HL-60/S4 (cell line): ENCODE data around the gene GPX6.
"Not testable (repeated sequence)": the region's sequence is repeated elsewhere in the genome, so short reads cannot be mapped to it uniquely, and the experiment has no call there.

Source experiments
- in situ Hi-C: fragments of 300-500 bp; cut with MboI; formaldehyde crosslinking; loops from 2 replicates; pipeline ENCODE4 v1.14.3; 2022; ENCODE audit warnings: low sequenced_read_pairs

Gene GPX6

DNA sequence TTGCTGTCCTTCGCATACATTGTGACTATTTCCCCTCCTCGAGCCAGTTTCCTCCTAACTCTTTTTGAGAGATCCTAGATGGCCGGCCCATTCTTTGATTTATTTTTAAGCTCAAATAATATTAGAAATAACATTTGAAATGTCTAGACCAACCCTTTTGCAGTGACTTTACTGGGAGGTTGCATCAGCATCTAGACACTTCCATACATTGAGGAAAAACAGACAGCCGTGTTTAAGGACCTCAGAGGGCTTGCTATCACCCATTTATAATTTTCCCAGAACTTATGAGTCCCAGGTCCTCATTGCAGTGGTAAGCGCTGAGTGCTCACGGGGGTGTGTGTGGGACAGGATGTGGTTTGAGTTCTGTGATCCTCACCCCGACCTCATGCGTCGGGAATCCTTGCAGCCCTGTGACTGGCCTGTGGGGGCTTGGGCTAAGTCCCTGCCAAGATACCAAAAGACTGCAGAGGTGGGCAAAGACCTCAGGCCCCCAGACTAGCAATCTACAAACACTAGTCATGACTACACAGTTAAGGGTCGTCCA is 10.0 kb upstream of the GPX6 start, which contains the start of gene GPX5:
TSS of gene GPX5 (plus strand) at position 386 of the 544 bp plus-strand sequence. CDS start at position 519, 133 bp downstream.
- in situ Hi-C loops = no loop called here

DNA sequence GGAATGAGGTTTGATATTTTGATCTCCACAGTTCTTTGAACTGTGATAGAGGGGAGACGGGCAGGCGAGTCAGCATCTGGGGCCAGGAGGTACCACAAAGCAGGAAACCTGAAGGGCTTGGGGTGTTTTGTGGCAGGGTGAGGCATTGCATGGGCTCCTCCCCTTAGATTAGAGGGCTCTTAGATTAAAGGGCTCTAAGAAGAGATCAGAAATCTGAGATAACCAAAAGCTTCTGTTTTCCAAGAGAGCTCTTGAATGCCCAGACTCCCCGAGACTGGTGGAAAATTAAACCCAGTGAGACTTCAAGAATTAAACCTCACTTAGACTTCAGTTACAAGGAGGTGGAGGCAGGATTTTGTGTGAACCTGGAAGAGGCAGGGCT is 7.6 kb upstream of the GPX6 start:
- in situ Hi-C loops = no loop called here

DNA sequence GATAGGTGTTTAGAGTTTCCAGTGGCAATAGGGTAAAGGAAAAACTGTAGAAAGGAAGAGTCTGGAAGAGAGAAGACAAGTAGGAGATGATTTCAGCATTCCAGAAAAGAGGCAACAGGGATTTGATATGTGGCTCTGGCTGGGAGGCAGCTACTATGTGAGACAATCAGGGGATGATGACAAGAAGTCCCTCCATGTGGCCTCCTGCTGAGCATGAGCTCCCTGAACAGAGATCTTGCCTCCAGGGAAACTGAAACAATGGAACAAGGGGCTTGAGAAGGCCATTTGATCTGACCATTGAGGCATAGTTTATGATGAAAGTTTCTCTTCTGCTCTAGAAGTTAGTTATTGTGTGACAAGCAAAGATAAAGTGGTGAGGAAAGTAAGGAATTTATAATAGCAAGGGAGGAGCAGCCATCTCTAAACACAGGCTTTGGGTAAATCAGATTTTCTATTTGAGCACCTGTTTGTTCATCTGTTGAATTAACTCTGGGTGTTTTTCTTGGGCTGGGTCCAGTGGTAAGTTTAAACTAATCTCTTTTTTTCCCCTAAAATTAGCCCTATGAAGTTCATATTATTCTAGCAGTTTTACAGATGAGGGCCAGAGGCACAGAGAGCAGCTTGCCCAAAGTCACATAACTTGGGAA is 7.1 kb upstream of the GPX6 start:
- in situ Hi-C loops = no loop called here

DNA sequence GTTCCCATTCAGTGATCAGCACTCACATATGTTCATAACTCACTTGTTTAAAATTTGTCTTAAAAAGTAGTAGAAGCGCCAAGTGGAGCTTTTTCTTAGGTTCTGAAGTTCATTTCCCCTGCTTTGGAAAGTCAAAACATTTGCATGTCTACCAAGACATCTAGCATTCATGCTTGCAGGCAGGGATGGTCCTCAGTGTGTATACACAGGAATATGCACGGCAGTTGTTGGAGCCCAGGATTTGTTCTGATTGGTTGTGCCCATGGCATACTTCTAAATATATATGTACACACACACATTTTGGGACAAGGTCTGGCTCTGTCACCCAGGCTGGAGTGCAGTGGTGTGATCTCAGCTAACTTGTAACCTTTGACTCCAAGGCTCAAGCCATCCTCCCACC is 2.4 kb upstream of the GPX6 start:
- in situ Hi-C loops = no loop called here

DNA sequence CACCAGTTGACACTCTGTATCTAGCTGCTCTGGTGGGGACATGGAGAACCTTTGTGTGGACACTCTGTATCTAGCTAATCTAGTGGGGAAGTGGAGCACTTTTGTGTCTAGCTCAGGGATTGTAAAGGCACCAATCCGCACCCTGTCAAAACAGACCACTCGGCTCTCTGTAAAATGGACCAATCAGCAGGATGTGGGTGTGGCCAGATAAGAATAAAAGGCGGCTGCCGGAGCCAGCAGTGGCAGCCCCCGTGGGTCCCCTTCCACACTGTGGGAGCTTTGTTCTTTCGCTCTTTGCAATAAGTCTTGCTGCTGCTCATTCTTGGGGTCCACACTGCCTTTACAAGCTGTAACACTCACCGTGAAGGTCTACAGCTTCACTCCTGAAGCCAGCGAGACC is 3.2 kb downstream of the GPX6 start:
- in situ Hi-C loops = not testable (repeated sequence)

DNA sequence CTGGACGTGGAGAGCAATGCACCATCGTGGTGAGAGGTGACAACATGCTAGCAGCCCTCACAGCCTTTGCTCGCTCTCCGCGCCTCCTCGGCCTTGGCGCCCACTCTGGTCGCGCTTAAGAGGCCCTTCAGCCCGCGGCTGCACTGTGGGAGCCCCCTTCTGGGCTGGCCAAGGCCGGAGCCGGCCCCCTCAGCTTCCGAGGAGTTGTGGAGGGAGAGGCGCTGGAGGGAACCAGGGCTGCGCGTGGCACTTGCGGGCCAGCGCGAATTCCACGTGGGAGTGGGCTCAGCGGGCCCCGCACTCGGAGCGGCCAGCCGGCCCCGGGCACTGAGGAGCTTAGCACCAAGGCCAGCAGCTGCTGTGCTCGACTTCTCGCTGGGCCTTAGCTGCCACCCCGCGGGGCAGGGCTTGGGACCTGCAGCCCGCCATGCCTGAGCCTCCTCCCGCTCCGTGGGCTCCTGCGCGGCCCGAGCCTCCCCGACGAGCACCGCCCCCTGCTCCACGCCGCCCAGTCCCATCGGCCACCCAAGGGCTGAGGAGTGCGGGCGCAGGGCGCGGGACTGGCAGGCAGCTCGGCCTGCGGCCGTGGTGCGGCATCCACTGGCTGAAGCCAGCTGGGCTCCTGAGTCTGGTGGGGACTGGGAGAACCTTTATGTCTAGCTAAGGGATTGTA is 3.8 kb downstream of the GPX6 start:
- in situ Hi-C loops = no loop called here

DNA sequence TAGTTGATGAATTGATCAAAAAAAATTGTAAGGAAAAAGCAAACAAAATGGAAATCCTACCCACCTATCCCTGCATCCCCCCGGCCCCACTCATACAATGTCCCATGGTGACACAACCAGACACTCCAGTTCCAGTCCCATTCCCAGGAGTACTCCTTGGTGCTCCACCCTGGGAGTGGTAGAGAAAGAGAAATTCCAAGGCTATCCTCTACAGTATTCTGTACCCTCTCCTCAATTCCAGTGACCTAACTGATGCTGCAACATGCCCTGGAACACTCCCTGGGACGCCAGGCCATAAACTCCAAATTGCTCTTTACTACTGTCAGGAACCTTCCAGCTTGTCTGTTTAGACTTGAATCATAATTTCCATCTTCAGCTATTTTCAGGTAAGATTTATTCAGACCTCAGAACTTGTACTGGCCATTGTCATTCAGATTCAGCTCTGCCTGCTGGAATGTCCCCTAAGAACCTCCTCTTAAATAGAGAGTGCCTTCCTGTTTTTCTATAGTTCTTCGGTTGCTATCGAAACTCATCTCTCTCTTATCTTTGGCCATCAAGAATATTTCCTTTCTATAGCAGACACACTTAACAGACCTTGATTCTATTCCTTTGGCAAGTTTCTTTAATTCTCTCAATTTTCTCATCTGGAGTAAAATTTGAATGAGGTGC is 8.7 kb downstream of the GPX6 start:
- in situ Hi-C loops = no loop called here

DNA sequence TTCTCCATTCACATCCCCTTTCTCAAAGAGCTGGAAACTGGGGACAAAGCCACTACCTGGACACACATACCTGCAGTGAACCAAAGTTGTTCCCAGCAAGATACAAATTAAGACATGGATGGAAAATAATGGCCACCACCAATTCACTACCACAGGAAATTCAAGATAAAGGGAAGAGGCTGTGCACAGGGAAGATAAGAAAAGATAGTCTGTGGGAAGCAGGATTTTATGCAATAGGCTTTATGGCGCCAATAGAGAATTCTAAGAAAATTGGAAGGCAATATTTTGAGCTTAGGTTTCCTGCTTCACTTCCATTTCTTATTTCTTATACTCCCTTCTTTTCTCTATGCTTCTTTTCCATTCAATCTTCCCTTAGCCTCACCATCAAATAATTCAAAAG is 9.9 kb downstream of the GPX6 start:
- in situ Hi-C loops = no loop called here

DNA sequence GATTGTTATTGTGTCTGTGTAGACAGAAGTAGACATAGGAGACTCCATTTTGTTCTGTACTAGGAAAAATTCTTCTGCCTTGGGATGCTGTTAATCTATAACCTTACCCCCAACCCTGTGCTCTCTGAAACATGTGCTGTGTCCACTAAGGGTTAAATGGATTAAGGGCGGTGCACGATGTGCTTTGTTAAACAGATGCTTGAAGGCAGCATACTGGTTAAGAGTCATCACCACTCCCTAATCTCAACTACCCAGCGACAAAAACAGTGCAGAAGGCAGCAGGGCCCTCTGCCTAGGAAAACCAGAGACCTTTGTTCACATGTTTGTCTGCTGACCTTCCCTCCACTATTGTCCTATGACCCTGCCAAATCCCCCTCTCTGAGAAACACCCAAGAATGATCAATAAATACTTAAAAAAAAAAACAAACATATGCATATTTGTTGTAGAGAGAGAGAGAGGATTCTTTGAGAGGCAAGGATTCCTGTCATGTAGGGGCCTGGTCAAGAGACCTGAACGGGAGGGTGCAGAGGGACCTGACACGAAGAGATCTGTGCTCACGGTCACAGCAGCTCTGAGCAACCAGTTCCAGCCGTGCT is 12.8 kb downstream of the GPX6 start:
- in situ Hi-C loops = not testable (repeated sequence)

DNA sequence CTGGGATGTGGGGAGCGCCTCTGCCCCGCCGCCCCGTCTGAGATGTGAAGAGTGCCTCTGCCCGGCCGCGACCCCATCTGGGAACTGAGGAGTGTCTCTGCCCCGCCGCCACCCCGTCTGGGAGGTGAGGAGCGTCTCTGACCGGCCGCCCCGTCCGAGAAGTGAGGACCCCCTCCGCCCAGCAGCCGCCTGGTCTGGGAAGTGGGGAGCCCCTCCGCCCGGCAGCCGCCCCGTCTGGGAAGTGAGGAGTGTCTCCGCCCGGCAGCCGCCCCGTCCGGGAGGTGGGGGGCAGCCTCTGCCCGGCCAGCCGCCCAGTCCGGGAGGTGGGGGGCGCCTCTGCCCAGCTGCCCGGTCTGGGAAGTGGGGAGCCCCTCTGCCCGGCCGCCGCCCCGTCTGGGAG is 13.5 kb downstream of the GPX6 start:
- in situ Hi-C loops = not testable (repeated sequence)

DNA sequence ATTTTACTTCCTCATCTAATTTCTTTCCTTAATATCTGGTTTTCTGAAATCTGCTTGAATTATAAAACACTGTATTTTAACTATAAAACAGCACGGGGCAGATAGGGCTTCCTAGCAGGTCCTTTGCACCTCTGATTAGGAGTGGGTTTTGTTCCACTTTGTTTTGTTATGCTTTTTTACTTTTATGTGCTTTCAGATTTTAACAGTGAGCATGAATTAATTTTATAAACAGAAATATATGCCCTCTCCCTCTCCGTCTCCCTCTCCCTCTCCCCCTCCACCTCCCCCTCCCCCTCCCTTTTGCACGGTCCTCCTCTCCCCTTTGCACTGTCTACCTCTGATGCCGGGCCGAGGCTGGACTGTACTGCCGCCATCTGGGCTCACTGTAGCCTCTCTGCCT is 14.3 kb downstream of the GPX6 start:
- in situ Hi-C loops = no loop called here

DNA sequence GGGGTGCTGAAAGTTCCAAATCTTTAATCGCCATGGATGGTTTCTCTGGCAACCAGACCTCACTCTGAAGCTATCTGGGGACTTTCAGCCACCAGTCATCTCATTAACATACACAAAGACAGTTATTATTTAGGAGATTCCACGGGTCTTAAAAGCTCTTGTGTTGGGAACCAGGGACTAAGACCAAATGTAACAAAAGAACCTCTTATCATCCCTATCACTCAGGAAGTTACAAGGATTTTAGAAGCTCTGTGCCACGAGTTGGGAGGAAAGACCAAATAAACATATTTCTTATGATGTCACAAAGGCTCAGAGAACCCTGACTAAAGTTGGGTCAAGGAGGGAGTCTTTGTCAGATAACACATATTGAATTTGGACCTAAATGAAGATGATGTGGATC is 17.7 kb downstream of the GPX6 start:
- in situ Hi-C loops = no loop called here

DNA sequence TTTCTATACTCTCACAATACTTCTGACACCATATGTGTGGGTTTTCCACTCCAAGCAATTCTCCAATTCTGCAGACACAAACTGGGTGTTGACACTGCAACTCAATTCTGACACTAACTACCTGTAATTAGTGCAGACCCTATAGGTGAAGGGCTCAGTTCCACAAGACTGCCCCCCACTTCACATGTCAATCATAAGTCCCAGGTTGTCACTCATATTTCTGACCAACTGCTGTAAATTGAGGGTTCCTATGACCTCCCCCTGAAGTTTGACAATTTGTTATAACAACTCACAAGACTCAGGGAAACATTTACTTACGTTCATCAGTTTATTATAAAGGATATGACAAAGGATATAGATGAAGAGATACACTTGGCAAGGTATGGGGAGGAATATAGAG is 18.3 kb downstream of the GPX6 start:
- in situ Hi-C loops = no loop called here

DNA sequence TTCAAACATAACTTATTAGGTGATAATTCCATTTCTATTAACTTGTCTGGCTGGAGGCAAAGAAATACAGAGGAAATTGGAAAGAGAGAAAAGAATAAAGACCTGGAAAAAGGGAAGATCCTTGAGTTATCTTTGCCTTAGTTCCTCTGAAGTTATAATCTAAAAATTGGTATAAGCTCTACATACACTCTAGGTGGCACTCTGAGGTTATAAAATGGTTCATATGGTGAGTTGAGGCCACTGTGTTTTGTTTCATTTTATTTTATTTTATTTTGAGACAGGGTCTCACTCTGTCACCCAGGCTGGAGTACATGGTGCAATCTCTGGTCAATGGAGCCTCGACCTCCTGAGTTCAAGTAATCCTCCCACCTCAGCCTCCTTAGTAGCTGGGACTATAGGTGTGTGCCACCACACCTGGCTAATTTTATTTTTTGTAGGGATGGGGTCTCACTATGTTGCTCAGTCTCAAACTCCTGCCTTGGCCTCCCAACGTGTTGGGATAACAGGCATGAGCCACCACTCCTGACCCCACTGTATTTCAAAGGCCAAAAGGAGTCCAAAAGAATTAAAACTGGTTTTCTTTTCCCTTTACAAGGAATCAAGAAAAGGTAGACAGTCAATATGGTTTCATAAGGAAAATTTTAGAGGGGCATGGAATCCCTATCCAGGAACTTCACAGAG is 19.4 kb downstream of the GPX6 start:
- in situ Hi-C loops = no loop called here

DNA sequence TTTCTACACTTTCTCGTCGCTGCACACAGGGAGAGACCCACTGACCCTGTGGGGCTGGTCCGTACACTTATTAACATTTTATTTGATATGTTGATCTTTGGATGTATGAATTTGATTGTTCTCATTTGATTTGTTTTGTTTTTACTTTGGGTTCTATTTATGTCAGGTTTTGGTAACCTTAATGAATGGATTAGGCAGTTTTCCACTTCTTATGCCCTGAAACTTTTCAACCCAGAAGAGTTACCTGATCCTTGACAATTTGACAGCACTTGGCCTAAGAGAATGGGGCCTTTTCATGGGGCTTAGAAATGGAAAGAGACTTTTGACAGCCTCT is 23.6 kb downstream of the GPX6 start:
- in situ Hi-C loops = no loop called here

DNA sequence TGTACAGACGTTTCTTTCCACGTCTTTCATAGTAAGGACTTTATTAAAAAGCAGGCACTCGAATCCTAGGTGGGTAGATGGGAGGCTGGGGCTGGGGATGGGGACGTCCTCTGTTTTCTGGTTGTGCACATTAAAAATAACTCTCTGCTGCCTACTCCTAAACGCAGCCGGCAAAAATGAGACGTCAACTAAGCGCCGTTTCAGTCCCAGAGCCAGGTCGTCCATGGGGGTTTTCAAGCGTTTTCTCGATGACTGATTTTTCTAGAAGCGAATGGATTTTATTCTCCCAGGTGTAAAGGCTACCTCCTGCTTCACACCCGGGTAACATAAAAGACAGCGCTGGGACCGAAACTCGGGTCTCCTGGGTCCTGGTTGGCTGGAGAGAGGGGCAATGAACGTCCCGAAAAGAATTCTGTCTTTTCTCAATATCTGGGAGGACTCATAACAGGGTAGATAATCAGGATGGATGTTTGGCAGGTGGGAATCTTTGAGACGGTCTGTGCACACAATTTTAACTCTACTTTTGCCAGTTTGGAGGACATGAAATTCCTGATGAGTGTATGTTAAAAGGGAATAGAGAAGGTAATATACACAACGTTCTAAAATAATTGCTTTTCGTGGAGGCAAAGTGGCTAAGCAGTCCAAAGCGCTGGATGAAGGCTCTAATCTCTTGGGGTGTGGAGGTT is 25.2 kb downstream of the GPX6 start:
- in situ Hi-C loops = no loop called here

DNA sequence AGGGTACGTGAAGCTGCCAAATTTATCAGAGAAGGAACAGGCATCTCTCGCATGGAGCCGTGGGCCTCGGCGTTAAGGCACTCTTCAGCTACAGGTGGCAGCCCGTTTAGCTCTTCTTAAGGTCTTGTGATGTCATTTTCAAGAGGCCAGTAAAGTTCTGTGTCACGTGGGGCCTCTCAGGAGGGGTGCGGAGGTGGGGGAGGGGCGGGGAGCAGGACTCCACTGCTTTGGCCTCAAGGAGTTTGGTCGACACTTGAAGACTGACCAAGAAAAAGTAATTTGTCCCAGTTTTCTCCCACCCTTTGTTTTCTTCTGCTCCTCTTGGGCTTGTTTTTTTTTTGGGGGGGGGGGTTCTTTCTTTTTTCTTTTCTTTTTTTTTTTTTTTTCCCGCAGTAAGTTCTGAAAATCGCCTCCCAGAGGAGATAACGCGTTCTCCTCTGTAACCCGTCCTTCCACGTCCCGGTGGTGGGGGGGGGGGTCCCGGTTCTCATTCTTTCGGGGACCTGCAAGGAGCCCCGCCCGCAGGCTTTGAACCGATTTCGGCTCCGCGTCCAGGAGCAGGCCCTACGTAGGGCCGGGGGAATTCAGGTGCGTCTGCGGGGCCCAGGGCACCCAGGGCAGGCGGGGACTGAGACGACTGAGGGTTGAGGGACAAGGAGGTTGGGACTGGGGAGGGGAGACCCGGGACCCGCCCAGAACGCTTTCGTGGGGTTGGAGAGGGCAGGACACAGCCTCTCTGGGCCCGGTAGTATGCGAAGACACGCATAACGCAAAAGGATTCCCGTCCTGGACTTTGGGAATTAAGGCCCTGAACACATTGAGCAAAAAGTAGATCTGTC is 26.0 kb downstream of the GPX6 start:
- in situ Hi-C loops = no loop called here

DNA sequence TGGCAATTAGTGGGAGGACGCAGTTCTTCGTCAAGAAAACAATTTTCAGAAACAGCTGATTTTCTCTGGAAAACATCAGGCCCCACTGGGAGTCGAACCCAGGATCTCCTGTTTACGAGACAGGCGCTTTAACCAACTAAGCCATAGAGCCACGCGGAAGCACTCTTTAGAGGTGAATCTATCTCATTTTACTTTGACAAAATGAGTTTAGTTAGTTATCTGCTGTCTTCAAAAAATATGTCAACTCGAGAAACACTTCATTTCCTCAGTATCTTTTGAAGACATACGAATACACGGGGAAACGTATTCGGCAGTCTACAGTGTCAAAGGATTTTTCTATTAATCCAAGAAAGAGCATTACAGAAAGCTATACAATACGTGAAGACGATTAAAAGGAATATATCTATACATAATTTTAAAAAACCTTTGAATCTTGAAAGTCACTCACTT is 26.7 kb downstream of the GPX6 start:
- in situ Hi-C loops = no loop called here

DNA sequence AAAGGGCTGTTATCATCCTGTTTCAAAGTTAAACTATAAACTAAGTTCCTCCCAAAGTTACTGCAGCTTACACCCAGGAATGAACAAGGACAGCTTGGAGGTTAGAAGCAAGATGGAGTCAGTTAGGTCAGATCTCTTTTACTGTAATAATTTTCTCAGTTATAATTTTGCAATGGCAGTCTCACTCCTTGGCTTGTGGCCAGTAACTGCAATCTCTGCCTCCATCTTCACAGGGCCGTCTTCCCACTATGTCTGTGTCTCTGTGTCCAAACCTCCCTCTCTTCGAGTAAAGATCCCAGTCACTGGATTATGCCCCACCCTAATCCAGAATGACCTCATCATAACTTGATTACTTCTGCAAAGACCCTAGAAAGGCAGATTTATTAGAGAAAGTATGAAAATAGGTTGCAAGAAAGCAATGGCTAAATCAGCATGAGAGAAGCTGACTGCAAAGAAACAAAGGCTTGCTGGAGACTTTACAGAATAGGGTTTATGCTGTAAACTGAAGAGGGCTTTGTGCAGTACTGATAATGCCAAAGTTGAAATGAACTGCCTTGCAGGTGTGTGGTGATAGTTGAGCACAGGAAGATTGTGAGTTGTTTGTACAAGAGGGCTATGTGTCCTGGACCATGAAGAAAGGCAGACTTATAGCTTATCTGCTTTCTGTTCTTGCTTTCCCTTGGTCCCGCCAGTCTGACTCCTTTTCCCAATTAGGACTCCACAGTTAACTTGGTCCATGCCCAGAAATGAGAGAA is 28.4 kb downstream of the GPX6 start:
- in situ Hi-C loops = no loop called here
